ENCODE measurements around the gene PRDX1.
"Not testable (repeated sequence)": the region's sequence is repeated elsewhere in the genome, so short reads cannot be mapped to it uniquely, and the experiment has no call there.

PRDX1 gene

GRCh38 chr1:45507195-45507594 is 14.5 kb downstream of the PRDX1 start:
- no peak for DNase-seq (ENCODE audit: low read depth in 1 of 2, low spot score in 1 of 2)

- DNase-seq (ENCODE audit: low read depth in 1 of 2, low spot score in 1 of 2): no peak
Measured at GRCh38 chr1:45503462-45504360, 18.0 kb downstream of the PRDX1 start.

DNA sequence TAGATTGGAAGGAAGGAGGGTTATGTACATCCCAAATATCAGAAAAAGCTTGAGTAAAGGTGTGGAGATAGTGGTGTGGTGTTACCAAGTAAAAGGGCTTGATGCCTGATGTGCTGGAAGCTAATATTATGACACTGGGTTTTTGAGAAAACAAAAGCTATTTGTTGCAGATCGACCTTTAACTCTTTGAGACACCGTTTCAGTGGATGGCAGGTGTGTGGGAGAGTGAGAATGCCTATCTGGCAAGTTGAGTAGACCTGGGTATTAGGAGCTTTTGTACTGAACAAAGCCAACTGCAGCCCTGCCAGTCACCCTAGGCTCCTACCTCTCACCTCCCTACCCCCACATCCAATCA is 20.2 kb downstream of the PRDX1 start:
- no peak for DNase-seq (ENCODE audit: low read depth in 1 of 2, low spot score in 1 of 2)

DNA sequence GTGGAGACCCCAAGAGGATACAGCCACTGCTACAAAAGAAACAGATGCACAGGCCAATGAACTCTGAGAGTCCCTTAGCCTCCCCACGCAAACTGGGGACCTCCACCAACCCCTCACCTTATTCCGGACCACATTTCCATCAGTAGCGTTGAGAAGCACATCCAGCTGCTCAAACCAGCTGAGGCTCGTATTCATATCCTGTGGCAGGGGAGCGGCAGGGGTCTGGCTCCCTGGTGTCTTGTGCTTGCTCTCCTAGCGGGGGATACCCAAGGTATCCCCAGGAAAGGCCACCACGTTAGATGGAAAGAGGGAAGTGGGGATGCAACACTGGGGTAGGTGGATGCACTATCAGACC is 22.3 kb downstream of the PRDX1 start:
- no peak for DNase-seq (ENCODE audit: low read depth in 1 of 2, low spot score in 1 of 2)

- DNase-seq (ENCODE audit: low read depth in 1 of 2, low spot score in 1 of 2): no peak
Measured at GRCh38 chr1:45498279-45498678, 23.4 kb downstream of the PRDX1 start.

GRCh38 chr1:45493116-45493697 is 28.5 kb downstream of the PRDX1 start:
- peak in 1 of 2 donors; percentile 22 for DNase-seq (ENCODE audit: low read depth in 1 of 2, low spot score in 1 of 2)

DNA sequence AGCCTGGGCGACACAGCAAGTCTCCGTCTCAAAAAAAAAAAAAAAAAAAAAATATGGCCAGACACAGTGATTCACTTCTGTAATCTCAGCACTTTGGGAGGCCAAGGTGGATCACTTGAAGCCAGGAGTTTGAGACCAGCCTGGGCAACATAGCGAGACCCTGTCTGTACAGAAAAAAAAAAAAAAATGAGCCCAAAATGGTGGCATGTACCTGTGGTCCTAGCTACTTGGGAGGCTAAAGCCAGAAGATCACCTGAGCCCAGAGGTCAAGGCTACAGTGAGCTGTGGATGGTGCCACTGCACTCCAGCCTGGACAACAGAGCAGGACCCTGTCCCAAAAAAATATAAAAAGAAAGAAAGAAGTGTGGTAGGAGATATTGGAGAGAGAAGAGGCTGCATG is 29.0 kb downstream of the PRDX1 start:
- DNase-seq (ENCODE audit: low read depth in 1 of 2, low spot score in 1 of 2): no peak

GRCh38 chr1:45491487-45492260 is 30.0 kb downstream of the PRDX1 start:
- no peak for DNase-seq (ENCODE audit: low read depth in 1 of 2, low spot score in 1 of 2)

GRCh38 chr1:45490626-45491486 is 30.8 kb downstream of the PRDX1 start, which contains the start of gene TESK2:
TESK2 (minus strand) TSS chr1:45491163; CDS start chr1:45457785, 33,378 bp downstream.
- DNase-seq (ENCODE audit: low read depth in 1 of 2, low spot score in 1 of 2): peak; percentile 91 to 95

GRCh38 chr1:45490121-45490625 is 31.5 kb downstream of the PRDX1 start:
- no peak for DNase-seq (ENCODE audit: low read depth in 1 of 2, low spot score in 1 of 2)

GRCh38 chr1:45489379-45489778 is 32.3 kb downstream of the PRDX1 start:
- peak in 1 of 2 donors; percentile 15 for DNase-seq (ENCODE audit: low read depth in 1 of 2, low spot score in 1 of 2)

DNA sequence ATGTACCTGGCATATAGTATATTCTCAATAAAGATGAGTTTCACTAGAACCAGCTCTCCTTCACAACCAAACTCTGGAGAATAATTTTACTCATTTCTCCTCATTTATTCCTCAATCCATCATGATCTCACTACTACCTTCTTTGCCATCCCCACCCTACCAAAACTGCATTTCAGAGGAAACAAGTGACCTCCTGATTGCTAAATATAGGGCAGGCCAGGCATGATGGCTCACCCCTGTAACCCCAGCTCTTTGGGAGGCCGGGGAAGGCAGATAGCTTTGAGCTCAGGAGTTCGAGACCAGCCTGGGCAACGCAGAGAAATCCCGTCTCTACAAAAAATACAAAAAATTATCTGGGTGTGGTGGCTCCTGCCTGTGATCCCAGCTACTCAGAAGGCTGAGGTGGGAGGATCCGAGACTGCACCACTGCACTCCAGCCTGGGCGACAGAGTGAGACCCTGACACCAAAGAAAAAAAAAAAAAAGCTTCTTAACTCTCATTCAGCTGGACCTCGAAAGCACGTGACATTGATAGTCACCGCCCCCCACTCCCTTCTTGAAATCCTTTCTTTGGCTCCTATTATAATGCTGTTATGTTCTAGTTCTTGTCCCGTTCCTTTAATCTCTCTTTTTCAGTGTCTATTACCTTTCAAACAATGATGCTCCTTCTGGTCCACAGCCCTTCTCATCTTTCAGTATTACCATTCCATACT is 32.9 kb downstream of the PRDX1 start:
- DNase-seq (ENCODE audit: low read depth in 1 of 2, low spot score in 1 of 2): no peak

- DNase-seq (ENCODE audit: low read depth in 1 of 2, low spot score in 1 of 2): no peak
Measured at GRCh38 chr1:45485949-45486348, 35.7 kb downstream of the PRDX1 start.

DNA sequence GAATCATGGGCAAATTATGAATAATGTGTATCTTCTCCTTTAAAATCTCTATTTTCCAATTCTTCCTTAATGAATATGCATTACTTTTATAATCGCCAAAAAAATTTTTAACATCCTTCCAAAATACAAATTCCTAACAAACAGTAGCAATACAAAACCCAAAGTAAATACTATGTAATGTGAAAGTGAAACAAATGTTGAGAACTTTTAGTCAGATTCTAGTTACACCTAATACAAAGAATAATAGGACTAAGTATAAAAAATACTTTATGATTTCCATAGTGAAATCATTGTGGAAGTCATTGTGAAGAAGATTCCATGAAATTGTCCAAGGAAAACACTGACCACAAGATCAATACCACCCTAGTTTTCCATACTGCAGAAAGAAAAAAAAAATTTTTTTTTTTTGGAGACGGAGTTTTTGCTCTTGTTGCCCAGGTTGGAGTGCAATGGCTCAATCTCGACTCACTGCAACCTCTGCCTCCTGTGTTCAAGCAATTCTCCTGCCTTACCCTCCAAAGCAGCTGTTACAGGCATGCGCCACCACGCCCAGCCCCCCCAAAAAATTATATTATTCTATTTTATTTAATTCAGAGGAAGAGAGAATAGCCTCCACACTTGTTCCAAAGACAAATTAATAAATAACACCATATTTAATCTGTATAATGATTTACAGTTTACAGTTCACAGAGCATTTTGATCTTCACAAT is 42.5 kb downstream of the PRDX1 start:
- no peak for DNase-seq (ENCODE audit: low read depth in 1 of 2, low spot score in 1 of 2)

DNA sequence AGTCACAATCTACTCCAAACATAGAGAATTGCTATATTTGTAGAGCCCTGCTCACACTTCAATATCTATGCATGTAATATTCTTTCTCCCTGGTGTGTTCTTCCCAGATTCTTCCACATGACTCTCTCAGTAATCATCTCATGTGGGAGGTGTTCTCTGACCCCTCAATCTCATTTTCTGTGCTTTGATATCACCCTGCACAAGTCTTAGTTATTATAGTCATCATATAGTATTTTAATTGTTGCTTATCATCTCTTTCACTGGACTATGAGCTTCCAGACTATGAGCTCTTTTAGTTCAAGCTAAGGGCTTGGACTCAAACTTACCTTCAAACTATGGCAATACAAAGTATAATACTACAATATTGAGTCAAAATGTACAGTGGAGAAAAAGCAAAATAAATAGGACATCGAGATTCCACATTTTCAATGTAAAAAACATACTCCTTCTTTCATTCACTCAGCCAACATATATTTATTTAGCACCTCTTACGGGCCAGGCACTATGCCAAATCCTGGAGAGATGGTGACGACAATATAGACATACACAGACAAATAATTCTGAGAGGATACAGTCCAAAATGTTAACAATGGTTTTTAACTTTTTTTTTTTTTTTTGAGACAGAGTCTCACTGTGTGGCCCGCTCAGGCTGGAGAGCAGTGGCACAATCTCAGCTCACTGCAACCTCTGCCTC is 43.4 kb downstream of the PRDX1 start:
- no peak for DNase-seq (ENCODE audit: low read depth in 1 of 2, low spot score in 1 of 2)

GRCh38 chr1:45477646-45478045 is 44.0 kb downstream of the PRDX1 start:
- DNase-seq (ENCODE audit: low read depth in 1 of 2, low spot score in 1 of 2): no peak

- DNase-seq (ENCODE audit: low read depth in 1 of 2, low spot score in 1 of 2): not testable (repeated sequence)
Measured at GRCh38 chr1:45474194-45474593, 47.5 kb downstream of the PRDX1 start.

DNA sequence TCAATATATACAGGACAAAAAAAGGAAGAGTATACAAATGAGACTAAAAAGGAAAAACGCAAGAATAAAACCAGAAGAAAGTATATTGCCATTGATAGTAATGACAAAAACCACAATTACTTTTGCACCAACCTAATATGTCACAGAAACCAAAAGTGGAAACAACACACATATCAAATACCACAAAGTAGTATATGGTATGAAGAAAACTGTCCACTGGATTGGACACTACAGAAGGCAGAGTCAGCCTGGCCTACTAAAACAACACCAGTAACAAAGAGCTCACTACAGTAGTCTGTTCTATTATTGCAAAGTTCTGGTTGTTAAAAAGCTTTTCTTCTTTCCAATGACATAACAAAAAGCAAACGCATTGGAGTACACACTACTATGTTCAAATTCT is 48.4 kb downstream of the PRDX1 start:
- no peak for DNase-seq (ENCODE audit: low read depth in 1 of 2, low spot score in 1 of 2)

DNA sequence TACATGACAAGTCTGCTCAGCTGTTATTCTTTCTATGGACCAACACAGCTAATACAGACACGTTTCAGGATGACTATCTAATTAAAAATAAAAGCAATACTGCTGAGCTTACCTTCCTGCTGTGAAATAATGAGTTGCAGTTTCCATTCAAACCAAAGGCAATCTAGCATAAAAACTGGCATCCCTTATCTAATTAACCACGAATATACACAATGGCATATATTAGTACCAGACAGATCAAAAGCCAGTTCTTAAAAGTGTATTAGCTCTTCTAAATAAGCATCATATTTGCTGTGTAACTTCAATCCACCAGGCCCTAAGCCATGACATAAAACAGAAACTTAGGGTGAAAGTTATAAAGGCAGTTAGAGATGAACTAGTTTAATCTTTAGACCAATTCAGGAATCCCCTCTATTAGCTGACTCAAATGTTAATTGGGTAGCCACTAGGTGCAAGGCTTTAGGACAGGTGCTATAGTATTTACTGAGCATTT is 51.3 kb downstream of the PRDX1 start:
- no peak for DNase-seq (ENCODE audit: low read depth in 1 of 2, low spot score in 1 of 2)
